Eye (tissue), 1 donor: ENCODE measurements around the gene ST3GAL2.
A peak's percentile ranks its signal among the peaks of the same experiment; 100 is the strongest.
"Not testable (repeated sequence)": the region's sequence is repeated elsewhere in the genome, so short reads cannot be mapped to it uniquely, and the experiment has no call there.

Experiments used
- DNase-seq: peaks from one replicate; pipeline ENCODE4 v3.0.0-alpha.2; 2015

The ST3GAL2 gene

DNA sequence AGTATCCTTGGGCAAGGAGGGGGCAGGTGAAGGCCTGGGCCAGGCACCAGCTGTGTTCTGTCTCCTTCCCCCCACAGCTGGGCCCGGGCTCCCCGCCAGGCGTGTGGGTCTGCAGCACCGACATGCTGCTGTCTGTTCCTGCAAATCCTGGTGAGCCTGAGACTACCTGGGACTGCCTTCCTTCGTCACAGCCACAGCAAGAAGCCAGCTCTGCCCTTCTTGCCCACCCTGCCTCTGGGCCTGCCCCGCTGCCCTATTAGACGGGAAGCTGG is 27.8 kb upstream of the ST3GAL2 start:
- no peak for DNase-seq

DNA sequence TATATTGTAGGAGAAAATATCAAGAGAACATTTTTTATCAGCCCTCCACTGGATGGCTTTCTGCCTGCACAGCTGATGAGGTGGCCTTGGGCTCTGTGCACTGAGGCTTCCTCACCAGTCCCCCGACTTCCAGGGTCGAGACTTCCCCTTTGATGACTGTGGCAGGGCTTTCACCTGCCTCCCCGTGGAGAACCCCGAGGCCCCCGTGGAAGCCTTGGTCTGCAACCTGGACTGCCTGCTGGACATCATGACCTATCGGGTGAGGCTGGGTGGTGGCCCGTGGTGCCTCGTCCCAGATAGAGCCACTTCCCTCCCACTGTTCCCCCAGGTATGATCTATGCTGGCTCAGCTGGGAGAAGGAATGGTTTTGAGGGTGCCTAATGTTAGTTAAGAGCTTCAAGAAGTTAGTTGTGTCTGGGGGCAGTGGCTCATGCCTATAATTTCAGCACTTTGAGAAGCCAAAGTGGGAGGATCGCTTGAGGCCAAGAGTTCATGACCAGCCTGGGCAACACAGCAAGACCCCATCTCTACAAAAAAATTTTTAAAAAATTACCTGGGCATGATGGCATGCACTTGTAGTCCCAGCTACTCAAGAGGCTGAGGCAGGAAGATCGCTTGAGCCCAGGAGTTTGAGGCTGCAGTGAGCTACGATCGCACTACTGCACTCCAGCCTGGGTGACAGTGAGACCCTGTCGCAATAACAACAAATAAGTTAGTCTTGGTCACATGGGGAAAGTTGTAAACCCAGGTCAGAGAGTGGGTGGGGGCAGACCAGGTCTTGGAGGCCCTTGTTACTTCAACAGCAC is 27.3 kb upstream of the ST3GAL2 start:
- no peak for DNase-seq

DNA sequence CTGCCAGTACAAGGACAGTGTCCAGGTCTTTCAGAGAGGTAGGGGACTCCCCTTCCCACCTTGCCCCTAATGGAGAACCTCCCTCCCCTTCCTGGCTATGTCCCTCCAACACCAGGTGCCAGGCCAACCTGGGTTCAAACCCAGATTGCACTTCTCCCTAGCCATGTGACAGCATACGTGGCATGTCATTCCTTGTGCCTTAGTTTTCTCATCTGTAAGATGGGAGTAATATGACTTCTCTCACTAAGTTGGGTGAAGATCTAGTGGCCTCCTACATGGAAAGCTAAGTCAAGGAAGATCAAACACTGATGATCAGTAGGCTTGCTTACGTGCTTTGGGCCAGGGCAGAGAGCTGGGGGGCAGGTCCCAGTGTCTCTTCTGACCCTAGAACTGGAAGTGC is 24.3 kb upstream of the ST3GAL2 start:
- DNase-seq = no peak

DNA sequence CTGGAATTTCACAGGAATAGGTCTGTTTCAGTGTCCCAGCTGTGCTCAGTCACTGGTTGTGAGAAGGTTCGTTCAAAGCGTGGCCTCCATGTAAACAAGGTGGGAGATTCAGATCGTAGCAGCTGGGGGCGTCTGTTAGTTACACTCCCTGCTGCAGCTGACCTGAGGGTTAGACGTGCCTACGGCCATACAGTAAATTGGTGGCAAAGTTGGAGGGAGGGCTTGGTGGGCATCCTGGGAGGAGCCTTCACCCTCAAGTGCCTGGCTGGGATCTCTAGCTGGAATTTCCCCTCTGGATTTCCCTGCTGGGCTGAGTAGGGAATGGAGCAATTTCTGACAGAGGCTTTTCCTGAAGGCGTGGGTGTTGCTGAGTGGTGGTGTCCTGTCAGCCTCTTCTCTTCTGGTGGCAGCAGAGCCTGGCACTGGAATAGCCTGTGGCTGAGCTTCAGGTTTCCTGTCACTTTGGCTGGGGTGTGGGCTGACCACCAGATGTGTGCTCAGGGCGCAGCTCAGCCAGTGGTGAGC is 21.9 kb upstream of the ST3GAL2 start:
- no peak for DNase-seq

DNA sequence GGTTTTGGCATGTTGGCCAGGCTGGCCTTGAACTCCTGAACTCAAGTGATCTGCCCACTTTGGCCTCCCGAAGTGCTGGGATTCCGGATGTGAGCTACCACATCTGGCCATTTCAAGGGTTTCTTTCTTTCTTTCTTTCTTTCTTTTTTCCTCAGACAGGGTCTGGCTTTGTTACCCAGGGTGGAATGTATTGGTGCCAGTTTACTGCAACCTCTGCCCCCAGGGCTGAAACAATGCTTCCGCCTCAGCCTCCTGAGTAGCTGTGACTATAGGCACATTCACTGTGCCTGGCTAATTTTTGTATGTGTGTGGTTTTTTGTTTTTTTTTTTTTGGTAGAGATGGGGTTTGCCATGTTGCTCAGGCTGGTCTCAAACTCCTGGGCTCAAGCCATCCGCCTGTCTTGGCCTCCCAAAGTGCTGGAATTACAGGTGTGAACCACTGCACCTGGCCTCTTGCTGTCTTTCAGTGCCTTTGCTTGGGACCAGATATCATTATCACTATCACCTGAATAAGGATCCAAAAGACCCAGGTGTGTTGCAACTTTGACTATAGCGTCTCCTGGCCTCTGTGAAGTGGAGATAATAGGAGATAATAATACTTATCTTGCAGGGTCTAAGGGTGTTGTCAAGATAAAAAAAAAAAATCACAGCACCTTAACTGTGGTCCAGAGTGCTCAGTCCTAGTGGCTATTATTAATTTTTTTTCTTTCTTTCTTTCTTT is 18.7 kb upstream of the ST3GAL2 start:
- DNase-seq = no peak

DNA sequence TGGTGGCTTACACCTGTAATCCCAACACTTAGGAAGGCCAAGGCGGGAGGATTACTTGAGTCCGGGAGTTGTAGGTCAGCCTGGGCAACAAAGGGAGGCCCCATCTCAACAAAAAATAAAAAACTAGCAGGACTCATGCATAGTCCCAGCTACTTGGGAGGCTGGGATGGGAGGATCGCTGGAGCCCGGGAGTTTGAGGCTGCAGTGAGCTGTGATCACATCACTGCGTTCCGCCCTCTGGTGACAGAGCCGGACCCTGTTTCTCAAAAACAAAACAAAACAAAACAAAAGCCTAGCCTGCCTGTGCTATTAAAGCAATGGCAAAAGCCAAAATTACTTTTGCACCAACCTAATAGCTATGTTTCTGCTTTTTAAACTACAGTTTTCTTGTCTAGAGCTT is 17.0 kb upstream of the ST3GAL2 start:
- no peak for DNase-seq

DNA sequence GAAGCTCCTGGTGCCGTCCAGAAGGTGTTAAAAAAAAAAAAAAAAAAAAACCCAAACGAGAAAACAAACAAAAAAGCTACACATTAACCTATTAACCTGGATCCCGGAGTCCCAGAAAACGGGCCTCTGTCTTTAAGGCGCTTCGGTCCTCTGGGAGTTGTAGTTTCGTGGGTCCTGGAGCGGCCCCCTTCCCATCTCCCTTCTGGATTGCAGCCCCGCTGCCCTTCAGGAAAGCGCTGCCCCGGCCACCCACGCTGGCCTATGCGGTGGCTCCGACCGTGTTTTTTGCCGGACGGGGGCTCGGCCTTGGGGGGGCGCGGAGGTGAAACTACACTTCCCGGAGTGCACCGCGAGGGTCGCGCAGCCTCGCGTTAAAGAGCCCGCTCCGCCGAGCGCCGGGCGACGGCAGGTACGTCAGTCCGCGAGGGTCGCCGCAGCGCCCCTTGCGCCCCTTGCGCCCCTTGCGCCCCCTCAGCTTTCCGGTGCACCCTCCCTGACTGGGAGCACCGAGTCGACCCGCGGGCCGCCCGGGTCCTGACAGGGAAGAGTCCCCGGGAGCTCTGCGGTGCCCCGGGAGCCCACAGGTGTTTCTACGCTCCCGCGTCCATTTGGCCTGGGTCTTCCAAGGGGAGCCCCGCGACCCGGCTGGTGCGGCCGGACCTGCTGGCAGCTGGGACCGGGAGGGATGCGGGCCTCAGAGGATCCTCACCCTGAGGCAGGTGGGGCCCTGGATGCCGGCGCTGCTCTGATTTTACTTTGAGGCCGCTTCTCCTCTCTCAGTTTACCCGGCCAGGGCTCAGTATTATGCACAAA is 15.5 kb upstream of the ST3GAL2 start, which contains the start of gene FCSK:
FCSK (plus strand) TSS at position 374 of the 813 bp plus-strand sequence. CDS start 8,596 bp downstream, outside the sequence.
- peak; percentile 92 for DNase-seq

DNA sequence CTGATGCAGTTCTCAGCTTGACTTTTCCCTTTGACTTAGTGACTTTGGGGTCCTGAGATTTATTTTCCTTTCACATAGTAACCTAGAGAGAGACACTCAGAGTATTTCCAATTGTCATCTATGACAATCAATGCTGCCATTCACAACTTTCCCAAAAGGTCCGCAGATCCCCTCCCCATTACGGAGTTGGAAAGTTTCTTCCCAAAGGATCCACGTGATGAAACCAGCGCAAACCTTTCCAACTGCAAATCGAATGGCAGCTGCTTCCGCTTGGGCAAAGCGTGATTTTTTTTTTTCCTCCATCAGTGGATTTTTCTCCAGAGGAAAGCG is 15.0 kb upstream of the ST3GAL2 start:
- no peak for DNase-seq

DNA sequence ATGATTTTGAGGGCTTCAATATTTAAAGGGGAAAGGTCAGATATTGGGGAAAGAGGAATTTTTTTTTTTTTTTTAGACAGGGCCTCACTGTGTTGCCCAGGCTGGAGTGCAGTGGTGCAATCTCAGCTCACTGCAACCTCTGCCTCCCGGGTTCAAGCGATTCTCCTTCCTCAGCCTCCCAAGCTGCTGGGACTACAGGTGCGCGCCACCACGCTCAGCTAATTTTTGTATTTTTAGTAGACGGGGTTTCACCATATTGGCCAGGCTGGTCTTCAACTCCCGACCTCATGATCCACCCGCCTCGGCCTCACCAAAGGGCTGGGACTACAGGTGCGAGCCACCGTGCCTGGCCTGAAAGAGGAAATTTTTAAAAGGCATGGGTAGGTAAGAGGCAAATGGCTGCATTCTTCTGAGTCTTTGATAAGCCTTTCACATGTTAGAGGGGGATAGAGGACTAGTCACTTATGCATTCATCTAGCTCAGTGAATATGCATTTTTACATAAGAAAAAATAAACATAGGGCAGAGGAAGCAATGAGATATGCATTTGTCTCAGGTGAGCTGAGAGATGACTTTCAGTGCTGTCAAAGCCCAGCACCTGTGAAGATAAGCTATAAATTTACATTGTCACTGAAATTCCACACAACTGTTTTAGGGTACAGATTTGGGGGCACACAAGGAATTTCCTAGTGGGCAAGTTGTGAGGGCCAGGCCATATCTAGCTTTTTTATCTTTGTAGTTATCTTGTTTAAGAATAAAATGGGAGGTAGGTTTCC is 14.4 kb upstream of the ST3GAL2 start:
- DNase-seq = no peak

DNA sequence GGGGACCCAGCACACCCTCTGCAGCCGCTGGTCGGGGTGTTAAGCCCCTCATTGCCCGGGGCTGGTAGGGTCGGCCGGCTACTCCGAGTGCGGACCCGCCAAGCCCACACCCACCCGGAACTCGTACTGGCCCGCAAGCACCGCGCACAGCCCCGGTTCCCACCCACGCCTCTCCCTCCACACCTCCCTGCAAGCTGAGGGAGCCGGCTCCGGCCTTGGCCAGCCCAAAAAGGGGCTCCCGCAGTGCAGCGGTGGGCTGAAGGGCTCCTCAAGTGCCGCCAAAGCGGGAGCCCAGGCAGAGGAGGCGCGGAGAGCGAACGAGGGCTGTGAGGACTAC is 12.1 kb upstream of the ST3GAL2 start:
- not testable (repeated sequence) for DNase-seq

DNA sequence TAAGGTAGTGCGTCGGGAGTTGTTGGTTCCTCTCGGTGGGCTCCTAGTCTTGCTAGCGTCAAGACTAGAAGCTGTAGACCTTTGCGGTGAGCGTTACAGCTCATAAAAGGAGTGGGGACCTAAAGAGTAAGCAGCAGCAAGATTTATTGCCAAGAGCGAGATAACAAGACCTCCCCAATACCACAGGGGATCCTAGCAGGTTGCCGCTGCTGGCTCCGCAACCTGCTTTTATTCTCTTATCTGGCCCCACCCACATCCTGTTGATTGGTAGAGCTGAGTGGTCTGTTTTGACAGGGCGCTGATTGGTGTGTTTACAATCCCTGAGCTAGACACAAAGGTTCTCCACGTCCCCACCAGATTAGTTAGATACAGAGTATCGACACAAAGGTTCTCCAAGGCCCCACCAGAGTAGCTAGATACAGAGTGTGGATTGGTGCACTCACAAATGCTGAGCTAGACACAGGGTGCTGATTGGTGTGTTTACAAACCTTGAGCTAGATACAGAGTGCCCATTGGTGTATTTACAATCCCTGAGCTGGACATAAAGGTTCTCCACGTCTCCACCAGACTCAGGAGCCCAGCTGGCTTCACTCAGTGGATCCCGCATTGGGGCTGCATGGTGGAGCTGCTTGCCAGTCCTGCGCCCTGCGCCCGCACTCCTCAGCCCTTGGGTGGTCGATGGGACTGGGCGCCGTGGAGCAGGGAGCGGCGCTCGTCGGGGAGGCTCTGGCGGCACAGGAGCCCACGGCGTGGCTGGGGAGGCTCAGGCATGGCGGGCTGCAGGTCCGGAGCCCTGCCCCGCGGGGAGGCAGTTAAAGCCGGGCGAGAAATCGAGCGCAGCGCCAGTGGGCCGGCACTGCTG is 11.5 kb upstream of the ST3GAL2 start:
- DNase-seq = not testable (repeated sequence)

DNA sequence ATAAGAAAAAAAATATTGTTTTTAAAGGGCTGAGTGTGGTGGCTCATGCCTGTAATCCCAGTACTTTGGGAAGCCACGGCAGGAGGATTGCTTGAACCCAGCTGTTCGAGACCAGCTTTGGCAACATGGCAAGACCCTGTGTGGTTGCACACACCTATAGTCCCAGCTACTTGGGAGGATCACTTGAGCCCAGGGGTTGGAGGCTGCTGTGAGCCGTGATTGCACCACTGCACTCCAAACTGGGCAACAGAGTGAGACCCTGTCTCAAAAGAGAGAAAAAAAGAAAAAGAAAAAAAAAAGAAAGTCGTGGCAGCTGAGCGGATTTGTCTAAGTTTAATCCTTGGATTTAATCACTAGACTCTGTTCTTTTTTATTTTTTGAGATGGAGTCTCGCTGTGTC is 9.2 kb upstream of the ST3GAL2 start:
- DNase-seq = no peak

DNA sequence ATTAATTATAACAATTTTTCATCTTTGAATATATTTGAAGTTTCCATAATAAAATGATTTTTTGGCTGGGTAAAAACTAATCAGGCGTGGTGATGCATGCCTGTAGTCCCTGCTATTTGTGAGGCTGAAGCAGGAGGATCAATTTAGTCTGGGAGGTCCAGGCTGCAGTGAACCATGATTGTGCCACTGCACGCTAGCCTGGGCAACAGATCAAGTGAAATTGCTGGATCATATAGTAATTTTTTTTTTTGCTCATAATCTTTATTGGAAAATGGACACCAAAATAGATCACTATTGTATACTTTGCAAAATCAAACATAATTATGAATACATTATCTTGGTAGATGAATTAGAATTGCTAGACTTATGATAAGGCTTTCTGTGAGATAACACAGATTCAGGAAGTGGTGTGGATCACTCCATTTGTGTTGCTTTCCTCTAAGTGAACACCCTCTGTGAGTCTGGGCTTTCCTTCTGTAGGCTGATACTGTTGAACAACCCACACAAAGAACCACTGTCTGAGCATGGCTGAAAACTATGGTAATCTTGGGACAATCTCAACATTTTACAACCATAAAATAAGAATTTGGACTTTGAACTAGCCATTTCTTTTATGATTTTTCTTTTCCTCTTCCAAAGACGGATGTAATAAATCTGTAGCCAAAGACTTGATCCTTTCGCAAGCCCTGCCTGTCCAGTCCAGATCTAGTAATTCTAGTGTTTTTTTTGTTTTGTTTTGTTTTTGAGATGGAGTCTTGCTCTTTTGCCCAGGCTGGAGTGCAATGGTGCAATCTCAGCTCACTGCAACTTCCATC is 5.6 kb upstream of the ST3GAL2 start:
- DNase-seq = no peak

DNA sequence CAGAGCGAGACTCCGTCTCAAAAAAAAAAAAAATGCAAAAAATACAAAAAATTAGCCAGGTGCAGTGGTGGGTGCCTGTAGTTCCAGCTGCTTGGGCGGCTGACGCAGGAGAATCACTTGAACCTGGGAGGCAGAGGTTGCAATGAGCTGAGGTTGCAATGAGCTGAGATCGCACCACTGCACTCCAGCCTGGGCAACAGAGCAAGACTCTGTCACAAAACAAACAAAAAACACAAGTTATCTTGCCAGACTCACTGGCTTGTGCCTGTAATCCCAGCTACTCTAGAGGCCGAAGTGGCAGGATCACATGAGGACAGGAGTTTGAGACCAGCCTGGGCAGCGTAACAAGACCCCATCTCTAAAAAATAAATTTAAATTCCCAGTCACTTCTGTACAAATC is 3.4 kb upstream of the ST3GAL2 start:
- DNase-seq = no peak

DNA sequence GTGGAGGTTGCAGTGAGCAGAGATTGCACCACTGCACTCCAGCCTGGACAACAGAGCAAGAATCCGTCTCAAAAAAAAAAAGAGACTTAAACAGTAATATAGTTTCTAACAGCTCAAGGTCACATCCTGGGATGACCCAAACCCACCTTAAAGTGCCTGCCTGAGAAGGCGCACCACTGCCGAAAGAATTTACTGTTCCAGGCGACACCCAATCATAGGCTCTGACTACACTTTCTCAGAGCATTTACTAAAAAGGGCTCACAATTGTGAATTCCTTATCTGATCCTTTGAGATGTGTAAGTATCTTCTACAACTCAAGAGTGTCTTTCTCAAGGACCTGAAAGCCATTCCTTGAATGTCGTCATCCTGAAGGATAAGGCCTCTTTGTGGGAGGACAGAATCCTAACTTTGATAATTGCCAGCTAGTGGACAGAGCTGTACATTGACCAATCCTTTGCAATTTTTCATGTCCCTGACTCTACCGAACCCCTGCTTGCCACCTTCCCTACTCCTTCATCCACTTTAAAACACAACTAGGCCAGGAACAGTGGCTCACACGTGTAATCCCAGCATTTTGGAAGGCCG is 2.6 kb upstream of the ST3GAL2 start:
- no peak for DNase-seq

DNA sequence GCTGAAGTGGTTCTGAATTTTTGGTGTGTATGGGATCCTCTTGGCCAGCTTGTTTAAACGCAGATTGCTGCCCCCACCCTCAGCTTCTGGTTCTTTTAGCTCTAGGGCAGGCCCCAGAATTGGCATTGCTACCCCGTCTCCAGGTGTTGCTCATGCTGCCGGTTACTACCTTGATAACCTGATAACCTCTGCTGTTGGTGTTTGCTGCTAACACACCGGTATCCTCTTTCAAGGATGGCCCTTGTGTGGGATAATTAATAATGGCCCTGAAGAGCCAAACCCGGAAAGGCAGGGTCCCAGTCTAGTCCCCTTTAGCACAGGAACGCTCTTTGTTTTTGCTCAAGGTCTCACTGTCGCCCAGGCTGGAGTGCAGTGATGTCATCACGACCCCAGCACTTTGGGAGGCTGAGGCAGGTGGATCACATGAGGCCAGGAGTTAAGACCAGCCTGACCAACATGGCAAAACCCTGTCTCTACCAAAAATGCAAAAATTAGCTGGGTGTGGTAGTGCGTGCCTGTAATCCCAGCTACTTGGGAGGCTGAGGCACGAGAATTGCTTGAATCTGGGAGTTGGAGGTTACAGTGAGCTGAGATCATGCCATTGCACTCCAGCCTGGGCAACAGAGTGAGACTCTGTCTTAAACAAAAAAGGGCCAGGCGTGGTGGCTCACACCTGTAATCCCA is 1.3 kb upstream of the ST3GAL2 start:
- DNase-seq = no peak

DNA sequence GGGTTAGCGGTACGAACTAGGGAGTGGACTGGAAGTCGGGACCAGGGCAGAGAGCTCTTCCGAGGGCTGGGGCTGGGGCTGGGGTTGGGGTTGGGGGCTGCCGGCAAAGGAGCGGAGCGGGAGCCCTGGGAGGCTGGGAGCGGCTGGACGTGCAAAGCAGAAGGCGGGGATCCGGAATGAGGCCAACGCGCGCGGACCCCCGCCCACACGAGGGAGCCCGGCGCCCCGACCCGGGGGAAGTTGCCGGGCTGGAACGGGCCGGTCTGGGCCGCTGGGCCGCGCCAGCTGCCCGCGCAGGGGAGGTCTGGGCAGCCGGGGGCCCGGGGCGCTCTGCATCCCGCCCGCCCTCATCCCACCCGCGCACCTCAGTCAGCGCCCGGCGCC is 323 bp downstream of the ST3GAL2 start:
- DNase-seq = peak; percentile 57

DNA sequence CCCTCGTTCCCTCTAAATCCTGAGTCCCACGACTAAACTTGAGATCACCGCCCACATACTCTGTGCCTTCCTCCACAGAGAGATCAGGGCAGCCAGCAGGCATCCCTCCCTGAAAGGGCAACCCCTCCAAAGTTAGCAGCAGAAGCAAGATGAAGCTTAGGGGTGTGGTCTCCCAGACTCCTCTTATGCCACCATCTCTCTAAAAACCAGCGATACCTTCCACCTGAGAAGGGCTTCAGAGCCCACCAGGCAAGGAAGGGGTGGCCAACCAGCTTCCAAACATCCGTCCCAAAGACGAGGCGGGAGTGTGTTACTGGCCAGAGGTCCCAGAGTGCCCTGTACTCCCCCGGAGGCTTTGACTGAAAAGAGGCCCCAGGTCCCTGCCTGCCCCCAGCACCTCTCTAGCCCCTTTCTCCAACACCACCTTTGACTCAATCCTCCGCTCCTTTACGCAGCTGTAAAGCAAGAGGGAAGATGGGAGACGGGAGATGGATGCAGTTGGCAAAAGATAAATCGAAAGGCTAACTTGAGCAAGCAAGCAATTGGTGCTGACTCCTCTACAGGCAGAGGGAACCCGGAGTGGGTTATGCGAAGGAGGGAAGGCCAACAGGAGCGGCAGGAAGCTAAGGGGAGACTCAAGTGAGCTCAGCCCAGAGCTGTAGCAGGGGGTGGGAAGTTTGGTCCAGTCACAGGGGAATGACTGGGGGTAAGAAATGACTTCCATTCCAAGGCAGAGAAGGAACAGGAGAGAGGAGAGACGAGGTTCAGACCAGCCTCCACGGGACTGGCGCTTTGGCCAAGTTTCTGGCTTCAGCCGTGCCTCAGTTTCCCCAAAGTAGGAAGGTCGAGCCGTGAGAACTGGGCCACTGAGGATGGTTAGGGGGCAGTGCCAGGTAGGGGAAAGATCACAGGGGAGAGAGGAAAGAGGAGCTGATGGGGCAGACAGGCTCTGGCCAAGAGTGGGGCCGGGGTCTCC is 1.0 kb downstream of the ST3GAL2 start:
- DNase-seq = peak; percentile 53
